Gastrocnemius medialis (tissue), 4 donors: ENCODE results near the gene RAD51B.

ENCODE experiments used
- POLR2A ChIP-seq, 2 donors: fragments of 450-650 bp; IDR thresholded peaks; one replicate each; pipeline ENCODE4 v1.6.1; 2017; ENCODE audit warnings: antibody characterized with exemption in 2 of 2, mild to moderate bottlenecking in 2 of 2, moderate library complexity in 2 of 2
- TF ChIP-seq, protein P1 (sequence below), 5 experiments: fragments of 450-650 bp in 3 of 5; fragments of 200-600 bp in 2 of 5; sonication (generic) in 2 of 5; IDR thresholded peaks in 4 of 5; conservative IDR thresholded peaks in 1 of 5; 1 replicate in 4 of 5; 2 replicates in 1 of 5; pipeline ENCODE4 v1.5.1; 2016 to 2019; ENCODE audit warnings: antibody characterized with exemption in 5 of 5, mild to moderate bottlenecking in 3 of 5, moderate library complexity in 3 of 5

DNA sequence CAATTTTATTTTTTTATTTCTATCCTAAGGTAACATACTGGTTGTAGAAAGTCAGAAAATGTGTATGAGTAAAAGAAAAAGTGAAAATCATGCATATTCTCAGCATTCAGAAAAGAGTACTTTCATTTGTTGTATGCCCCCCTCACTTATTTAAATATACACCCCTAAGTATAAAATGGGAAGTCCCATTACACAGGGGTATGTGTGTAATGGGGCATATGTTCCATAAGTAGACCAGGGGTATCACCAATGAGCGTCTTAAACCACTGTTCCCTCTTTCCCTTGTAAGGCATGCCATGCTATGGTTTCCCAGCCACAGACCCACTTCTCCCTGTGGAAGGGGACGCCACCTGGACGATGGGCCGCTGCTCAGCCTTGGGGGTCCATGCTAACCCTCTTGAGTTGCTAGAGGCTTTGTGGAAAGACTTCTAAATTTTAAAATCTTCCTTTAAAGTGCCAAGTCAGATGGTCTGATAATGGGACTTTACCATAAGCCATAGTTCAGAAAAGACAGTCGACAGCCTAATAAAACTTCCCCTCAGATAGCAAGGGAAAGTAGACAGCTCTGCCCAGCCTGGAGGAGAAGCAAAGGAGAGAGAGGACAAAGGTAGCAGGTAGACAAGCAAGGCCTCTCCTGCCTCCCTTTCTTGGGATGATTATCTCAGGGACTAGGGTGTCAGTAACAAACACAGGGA lies 855.1 kb downstream of the RAD51B start:
- TF ChIP-seq, protein P1, sequence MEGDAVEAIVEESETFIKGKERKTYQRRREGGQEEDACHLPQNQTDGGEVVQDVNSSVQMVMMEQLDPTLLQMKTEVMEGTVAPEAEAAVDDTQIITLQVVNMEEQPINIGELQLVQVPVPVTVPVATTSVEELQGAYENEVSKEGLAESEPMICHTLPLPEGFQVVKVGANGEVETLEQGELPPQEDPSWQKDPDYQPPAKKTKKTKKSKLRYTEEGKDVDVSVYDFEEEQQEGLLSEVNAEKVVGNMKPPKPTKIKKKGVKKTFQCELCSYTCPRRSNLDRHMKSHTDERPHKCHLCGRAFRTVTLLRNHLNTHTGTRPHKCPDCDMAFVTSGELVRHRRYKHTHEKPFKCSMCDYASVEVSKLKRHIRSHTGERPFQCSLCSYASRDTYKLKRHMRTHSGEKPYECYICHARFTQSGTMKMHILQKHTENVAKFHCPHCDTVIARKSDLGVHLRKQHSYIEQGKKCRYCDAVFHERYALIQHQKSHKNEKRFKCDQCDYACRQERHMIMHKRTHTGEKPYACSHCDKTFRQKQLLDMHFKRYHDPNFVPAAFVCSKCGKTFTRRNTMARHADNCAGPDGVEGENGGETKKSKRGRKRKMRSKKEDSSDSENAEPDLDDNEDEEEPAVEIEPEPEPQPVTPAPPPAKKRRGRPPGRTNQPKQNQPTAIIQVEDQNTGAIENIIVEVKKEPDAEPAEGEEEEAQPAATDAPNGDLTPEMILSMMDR (IDR thresholded peaks at IDR 0.05 in 4 of 5, conservative IDR thresholded peaks at IDR 0.05 in 1 of 5) = no peak
- TF ChIP-seq POLR2A (IDR thresholded peaks at IDR 0.05) = no peak
